HG02571 (cell line): Measurements from ENCODE around the gene RABGGTA.
"Not testable (repeated sequence)": the region's sequence is repeated elsewhere in the genome, so short reads cannot be mapped to it uniquely, and the experiment has no call there.

Experiments
- ATAC-seq: cut with Tn5 transposase; IDR thresholded peaks from one replicate; pipeline ENCODE4 v1.9.1; 2021; ENCODE audit warnings: mild to moderate bottlenecking, moderate library complexity; ENCODE audit not compliant: unreplicated experiment

RABGGTA gene

DNA sequence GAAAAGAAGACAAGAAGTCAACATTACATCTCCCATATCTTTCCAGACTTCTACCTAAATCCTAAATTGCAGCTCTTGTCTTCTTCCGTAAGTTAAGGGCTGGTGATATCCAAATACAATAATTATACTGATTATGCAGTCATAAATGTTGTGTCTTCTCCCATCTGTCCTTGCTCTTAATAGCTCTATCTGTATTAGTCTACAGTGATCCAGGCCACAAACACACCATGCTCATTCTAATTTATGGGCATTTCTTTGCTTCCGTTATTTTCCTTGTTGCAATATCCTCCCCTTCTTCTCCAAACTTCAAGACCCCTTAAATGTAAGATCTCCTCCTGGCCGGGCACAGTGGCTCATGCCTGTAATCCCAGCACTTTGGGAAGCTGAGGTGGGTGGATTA is 51.9 kb downstream of the RABGGTA start:
- no peak for ATAC-seq

GRCh38 chr14:24219080-24219479 is 52.3 kb downstream of the RABGGTA start:
- ATAC-seq, result no peak

DNA sequence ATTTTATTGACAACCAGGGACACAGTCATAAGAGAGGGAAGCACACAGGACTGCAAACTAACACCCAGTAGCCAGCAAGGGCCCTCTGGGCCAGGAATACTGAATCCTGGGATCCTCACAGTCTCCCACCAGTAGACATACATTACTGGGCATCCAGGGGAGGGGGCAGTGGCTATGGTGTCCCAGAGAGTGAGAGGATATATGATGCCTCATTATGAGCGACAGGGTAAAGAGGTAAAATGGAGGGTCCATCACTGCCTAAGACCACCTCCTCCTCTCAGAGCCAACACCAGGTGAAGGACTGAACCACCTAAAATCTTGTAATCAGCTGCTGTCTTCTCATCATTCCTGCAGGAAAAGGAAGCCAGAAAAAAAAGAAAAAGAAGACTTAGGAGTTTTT is 54.5 kb downstream of the RABGGTA start:
- not testable (repeated sequence) for ATAC-seq

DNA sequence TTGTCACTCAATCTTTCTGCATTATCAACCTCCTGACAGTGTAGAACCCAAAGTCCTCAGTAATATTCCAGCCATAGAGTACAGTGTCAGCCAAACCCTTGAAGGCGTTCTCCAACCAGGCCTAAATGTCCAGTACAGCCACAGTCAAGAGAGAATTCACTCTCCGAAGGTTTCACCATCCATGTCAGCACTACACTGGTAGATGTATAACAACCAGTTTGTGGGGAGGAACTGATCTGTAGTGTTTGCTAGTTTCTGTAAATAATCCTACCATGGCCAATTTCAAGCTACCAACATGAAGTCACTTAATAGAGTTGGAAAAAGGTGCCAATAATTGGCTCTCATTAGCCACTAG is 55.1 kb downstream of the RABGGTA start:
- ATAC-seq, result no peak
